ENCODE data around the gene TSPAN12. TPM values are rescaled to one million over a fixed set of nuclear protein-coding genes. Genes with fewer than 3 reads are reported as not detected.

TSPAN12 gene
- total and polyA plus RNA-seq, 2 donors (not counting 3 experiments of a cell fraction or from before 2014, with no cell fraction given): 9.3 to 19.8 TPM

DNA sequence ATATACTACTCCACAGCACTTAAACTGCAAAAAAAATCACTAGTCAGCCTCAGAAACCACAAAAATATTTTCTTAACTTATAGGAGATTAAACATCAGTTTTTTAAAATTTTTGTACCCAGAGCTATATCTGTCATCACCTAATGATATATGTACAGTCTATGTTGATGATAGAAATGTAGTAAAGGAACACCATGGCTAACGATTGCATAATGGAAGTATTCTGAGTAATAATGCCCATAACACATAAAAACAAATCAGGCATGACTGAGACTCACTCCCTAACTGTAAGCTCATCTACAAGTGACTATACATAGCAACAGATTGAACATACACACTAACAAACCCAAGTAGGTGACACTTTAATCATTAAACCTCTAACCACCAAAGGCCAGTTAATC, 51.3 kb downstream of the TSPAN12 start:
- Histone ChIP-seq H2AFZ (ENCODE audit: low read depth, low read length) (no peak overlapping the region), H3K4me2 (ENCODE audit: insufficient read depth, low read length) (no peak overlapping the region), H3K9ac (replicated peaks; ENCODE audit: extremely low read depth, insufficient read depth, low read length) (no peak overlapping the region), H3K4me3 (replicated peaks in 1 of 3; ENCODE audit: insufficient read depth in 1 of 3, low read depth in 1 of 3, low read length in 3 of 3) (no peak overlapping the region), H3K36me3 (ENCODE audit: control insufficient read depth in 2 of 2, extremely low read depth in 1 of 2, insufficient read depth in 2 of 2, low read length in 2 of 2) (no peaks in the 10 kb centered on the region), H3K9me3 (replicated peaks; ENCODE audit: control insufficient read depth, insufficient read depth, low read length) (no peaks in the 10 kb centered on the region), H4K20me1 (replicated peaks; ENCODE audit: control insufficient read depth, extremely low read depth, insufficient read depth, low read length) (no peaks in the 10 kb centered on the region), H3K9me1 (replicated peaks; ENCODE audit: control insufficient read depth, extremely low read depth, insufficient read depth, low read length) (no peaks in the 10 kb centered on the region), H3K4me1 (ENCODE audit: control insufficient read depth, extremely low read depth, insufficient read depth, low read length) (peaks cover 12% of the 10 kb centered on the region), H3K27me3 (ENCODE audit: control insufficient read depth in 2 of 2, insufficient read depth in 2 of 2, low read length in 2 of 2) (no peaks in the 10 kb centered on the region), H3K79me2 (ENCODE audit: control insufficient read depth, insufficient read depth, low read length) (no peaks in the 10 kb centered on the region), H3K27ac (ENCODE audit: insufficient read depth, low read depth, low read length) (no peak overlapping the region)
- POLR2A ChIA-PET: interaction anchor here (0.6 kb wide), 1 partner anchor 144 kb away, joined by 4 read pairs; the partner anchor contains the start of gene ING3
- no peak for DNase-seq (ENCODE audit: low read depth, low spot score)
- dilution Hi-C loops (cut with MboI; ENCODE audit: extremely low pct_ligation_motif_present, low sequenced_read_pairs) (no loop called here), intact Hi-C loops (cut with micrococcal nuclease) (loop anchor here (1.0 to 10.0 kb wide), 6 partner anchors 51 to 738 kb away; no protein-coding TSS in a partner anchor)
- BruUV-seq (replicated peaks): no TSS peak
- CTCF ChIA-PET: interaction anchor here (1.0 to 5.2 kb wide), 15 partner anchors 11 to 301 kb away, joined by 3 to 50 read pairs (median 8); no protein-coding TSS in a partner anchor
- FAIRE-seq: no peak
- TF ChIP-seq POLR2A (IDR thresholded peaks at IDR 0.05; ENCODE audit: low read depth, low read length) (no peak), JUN (IDR thresholded peaks at IDR 0.05; ENCODE audit: borderline replicate concordance, insufficient read depth, insufficient read length, low read depth) (no peak), GATA2 (IDR thresholded peaks at IDR 0.05; ENCODE audit: insufficient read depth, insufficient read length, low read depth, low read length) (no peak), POLR2AphosphoS5 (IDR thresholded peaks at IDR 0.05; ENCODE audit: insufficient read depth, low read depth, low read length) (no peak), EZH2 (IDR thresholded peaks at IDR 0.05; ENCODE audit: borderline replicate concordance, low read depth, low read length, severe bottlenecking) (no peak), FOS (IDR thresholded peaks at IDR 0.05; ENCODE audit: borderline replicate concordance, insufficient read depth, low read length) (no peak), MYC (IDR thresholded peaks at IDR 0.05; ENCODE audit: low read depth, low read length) (no peak)
- TF ChIP-seq, protein P1, sequence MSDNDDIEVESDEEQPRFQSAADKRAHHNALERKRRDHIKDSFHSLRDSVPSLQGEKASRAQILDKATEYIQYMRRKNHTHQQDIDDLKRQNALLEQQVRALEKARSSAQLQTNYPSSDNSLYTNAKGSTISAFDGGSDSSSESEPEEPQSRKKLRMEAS (IDR thresholded peaks at IDR 0.05; ENCODE audit: insufficient read depth, insufficient read length): no peak
- TF ChIP-seq, protein P2, sequence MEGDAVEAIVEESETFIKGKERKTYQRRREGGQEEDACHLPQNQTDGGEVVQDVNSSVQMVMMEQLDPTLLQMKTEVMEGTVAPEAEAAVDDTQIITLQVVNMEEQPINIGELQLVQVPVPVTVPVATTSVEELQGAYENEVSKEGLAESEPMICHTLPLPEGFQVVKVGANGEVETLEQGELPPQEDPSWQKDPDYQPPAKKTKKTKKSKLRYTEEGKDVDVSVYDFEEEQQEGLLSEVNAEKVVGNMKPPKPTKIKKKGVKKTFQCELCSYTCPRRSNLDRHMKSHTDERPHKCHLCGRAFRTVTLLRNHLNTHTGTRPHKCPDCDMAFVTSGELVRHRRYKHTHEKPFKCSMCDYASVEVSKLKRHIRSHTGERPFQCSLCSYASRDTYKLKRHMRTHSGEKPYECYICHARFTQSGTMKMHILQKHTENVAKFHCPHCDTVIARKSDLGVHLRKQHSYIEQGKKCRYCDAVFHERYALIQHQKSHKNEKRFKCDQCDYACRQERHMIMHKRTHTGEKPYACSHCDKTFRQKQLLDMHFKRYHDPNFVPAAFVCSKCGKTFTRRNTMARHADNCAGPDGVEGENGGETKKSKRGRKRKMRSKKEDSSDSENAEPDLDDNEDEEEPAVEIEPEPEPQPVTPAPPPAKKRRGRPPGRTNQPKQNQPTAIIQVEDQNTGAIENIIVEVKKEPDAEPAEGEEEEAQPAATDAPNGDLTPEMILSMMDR (IDR thresholded peaks at IDR 0.05; ENCODE audit: extremely low read depth in 1 of 2, insufficient read depth in 1 of 2, low read depth in 1 of 2, low read length in 2 of 2): no peak

Measured in endothelial cell of umbilical vein (primary cell).